Activated T-cell treated with anti-CD3 and anti-CD28 coated beads for 4 hours (primary cell): ENCODE data around the gene PXMP4.

Source experiments
- DNase-seq: peaks from one replicate; pipeline ENCODE4 v3.0.0-alpha.2; 2020

PXMP4 gene

GRCh38 chr20:33731693-33732165 lies 11.6 kb upstream of the PXMP4 start, which contains the start of gene ZNF341:
TSS of gene ZNF341 (plus strand) at chr20:33731996. CDS start at chr20:33732022, 26 bp downstream.
- peak; percentile 73 for DNase-seq

GRCh38 chr20:33730946-33731692 lies 11.0 kb upstream of the PXMP4 start:
- DNase-seq, result no peak

- DNase-seq, result no peak
Measured at GRCh38 chr20:33729101-33729500, 9.0 kb upstream of the PXMP4 start.

DNA sequence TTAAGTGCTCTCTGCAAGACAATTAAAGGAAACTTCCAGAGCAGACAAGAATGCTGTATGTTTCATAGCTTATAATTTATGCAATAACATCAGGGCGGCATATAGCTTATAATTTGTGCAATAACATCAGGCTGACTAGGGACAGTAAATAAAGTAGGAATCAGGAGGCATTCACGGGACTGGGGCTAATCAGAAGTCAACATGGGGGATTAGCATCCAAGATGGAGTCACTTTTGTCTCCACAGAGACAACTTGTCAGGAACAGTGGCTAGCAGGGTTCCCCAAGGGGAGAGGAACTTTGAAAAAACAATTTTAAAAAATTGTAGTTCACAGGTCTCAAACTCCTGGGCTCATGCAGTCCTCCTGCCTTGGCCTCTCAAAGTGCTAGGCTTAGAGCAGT lies 8.4 kb upstream of the PXMP4 start:
- DNase-seq, result no peak

DNA sequence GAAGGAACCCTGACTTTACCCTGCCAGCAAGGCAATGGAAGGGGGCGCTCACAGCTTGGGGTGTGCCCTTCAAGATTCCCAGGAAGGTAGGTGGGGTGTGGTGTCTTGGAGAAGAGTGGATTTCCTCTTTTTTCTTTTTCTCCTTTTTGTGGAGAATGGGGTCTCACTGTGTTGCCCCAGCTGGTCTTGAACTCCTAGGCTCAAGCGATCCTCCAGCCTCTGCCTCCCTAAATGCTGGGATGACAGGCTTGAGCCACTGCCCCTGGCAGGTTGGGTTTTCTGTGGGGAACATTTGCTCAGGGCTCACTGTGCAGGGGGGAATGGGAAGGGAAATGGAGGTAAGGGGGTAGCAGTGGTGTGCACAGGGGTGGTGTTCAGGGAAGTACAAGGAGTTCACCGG lies 7.7 kb upstream of the PXMP4 start:
- DNase-seq, result no peak

GRCh38 chr20:33727115-33727479 lies 7.0 kb upstream of the PXMP4 start:
- no peak for DNase-seq

DNA sequence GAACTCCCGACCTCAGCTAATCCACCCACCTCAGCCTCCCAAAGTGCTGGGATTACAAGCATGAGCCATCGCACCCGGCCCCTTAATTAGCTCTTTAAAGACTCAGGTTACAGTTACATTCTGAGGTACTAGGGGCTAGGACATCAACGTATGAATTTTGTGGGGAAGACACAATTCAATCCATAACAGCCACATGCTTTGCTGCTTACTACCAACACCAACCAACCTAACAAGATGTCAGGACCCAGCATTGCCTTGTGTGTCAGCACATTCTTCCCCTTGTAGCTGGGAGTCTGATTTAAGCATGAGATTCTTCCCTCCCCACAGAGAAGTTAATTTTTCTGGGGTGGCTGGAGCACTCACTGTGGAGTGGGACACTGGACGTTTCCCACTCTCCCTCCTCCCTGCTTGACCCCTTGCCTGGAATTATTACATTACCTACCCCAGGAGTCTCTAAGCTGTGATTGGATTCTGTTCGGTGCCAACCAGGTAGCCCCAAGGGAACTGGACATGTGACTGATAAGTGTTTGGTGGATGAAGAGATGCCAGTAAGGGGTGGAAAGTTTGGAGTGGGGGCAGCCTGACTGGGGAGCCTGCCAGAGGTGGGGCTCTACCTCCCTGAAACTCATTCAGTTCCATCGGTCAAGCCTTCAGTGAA lies 5.6 kb upstream of the PXMP4 start:
- no peak for DNase-seq

- no peak for DNase-seq
Measured at GRCh38 chr20:33724439-33725094, 4.5 kb upstream of the PXMP4 start.

DNA sequence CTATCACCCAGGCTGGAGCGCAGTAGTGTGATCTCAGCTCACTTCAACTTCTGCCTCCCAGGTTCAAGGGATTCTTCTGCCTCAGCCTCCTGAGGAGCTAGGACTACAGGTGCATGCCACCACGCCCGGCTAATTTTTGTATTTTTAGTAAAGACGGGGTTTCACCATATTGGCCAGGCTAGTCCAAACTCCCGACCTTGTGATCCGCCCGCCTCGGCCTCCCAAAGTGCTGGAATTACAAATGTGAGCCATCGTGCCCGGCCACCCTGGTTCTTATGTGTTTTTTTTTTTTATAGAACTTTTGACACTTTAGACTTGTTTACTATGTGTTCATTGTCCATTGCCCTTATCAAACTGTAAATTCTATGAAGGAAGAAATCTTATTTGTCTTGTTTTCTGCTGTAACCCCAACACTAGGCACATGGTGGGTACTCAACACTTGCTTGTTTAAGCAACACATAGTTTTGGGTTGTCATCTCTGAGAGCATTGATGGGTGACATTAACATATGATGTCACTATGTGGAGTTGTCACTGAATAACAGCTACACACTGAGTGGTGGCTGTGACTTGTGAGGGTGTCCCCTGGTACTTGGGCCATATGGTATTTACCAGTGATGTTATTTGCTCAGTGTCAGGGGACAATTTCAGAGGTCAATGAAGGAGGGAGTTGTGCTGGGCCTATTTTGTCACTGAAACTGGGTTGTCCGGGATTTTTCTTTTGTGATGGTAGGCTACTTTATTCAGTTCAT lies 1.5 kb upstream of the PXMP4 start:
- no peak for DNase-seq

DNA sequence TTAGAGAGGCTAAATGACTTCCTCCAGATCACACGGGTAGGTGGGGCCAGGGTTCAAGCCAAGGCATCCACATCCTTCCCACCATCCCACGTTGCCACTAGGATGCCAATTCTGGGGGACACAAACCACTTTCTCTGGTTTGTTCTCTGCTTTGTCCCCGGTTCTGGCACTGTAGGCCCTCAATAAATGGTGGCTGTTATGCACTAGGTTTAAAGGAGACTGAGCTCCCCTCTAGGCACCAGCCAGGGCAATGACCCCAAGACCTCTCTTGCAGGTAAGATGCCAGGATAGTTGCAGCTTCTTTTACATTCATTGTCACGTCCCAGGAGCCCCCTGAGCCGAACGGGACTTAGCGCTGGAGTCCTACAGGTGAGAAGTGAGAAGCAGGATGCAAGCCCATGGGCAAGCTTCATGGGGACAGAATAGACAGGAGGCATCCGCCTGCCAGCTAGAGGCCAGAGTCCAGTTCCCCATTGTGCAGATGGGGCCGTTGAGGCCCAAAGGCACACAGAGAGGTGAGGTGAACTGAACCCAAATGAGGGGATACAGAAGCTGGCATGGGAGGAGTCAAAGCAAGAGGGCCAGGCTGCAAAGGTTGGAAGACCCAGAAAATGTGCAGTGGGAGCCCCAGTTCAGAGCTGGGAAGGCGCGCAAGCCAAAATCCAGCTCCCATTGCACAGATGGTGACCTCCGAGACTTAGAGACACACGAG lies 677 bp downstream of the PXMP4 start:
- DNase-seq, result no peak

- no peak for DNase-seq
Measured at GRCh38 chr20:33716498-33716897, 3.6 kb downstream of the PXMP4 start.

DNA sequence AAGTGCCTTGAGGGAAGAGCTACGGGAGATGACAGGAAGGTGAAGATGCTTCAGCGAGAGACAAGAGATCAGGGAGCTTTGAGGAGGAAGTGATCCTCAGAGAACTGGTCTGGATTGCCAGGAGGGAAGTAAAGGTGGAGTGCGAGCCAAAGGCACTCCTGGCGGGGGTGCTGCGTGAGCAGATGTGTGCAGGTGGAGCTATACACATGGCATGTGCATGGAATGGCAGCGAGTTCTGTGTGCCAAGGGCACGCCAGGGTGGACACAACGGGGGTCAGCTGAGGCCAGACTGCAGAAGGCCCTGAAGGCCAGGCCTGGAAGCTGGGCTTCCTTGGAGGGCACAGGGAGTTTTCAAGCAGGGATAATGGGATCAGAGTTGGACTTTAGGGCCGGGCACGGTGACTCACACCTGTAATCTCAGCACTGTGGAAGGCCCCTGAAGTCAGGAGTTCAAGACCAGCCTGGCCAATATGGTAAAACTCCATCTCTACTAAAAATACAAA lies 6.2 kb downstream of the PXMP4 start:
- DNase-seq, result no peak

GRCh38 chr20:33711446-33711738 lies 8.7 kb downstream of the PXMP4 start:
- DNase-seq, result no peak

- DNase-seq, result no peak
Measured at GRCh38 chr20:33710681-33711445, 9.2 kb downstream of the PXMP4 start.

- DNase-seq, result no peak
Measured at GRCh38 chr20:33709905-33710541, 10.1 kb downstream of the PXMP4 start.

GRCh38 chr20:33709398-33709797 lies 10.7 kb downstream of the PXMP4 start:
- no peak for DNase-seq

- DNase-seq, result no peak
Measured at GRCh38 chr20:33707668-33708067, 12.4 kb downstream of the PXMP4 start.

DNA sequence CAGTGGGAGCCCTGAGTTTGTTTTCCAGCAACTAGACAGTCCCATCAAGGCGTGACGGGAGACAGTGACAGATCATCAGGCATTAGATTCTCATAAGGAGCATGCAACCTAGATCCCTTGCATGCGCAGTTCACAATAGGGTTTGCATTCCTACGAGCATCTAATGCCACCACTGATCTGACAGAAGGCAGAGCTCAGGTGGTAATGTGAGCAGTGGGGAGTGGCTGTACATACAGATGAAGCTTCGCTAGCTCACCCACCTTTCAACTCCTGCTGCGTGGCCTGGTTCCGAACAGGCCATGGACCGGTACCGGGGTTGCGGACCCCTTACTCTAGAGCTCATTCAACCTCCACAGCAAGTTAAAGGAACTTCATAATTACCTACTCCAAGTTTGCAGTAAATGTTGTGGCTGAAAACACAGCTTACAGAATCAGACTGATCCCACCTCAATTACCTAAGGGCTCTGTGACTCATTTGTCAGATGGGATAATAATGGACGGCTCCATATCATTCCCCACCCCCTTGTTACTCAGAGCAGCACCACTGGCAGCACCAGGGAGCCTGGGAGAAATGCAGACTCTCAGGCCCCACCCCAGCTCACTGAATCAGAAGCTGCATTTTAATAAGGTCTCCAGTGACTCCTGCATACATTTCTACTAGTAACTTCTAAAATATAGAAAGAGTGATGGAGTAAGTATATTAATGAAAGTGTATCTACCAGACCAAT lies 15.7 kb downstream of the PXMP4 start:
- no peak for DNase-seq

DNA sequence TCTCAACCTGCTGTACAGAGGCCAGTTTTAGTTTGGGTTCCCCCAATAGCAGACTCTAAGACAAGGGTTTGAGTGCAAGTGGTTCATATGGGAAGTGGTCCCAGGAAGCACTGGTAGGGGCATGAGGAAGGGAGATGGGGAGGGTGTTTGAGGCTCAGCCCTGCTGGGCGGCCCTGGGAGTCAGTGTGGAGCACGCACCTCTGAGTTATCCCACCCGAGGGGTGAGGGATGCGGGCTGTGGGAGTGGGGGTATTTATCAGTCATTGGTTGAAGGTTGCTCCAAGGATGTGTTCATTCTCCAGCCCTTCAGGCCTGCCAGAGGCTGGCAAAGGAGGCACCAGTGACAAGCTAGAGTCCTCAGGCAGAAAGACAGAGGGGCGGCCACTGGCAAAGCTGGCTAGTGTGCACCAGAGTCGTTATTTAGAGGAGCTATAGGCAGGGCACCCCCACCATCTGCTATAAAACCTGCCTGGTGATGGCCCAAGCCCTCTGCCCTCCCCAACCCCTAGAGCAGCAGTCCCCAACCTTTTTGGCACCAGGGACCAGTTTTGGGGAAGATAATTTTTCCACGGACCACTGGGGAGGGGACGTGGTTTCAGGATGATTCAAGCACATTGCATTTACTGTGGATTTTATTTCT lies 16.5 kb downstream of the PXMP4 start:
- no peak for DNase-seq

- no peak for DNase-seq
Measured at GRCh38 chr20:33702861-33703260, 17.2 kb downstream of the PXMP4 start.
